ENCODE measurements around the gene PSME3IP1. TPM values are rescaled to one million over a fixed set of nuclear protein-coding genes. Genes with fewer than 3 reads are reported as not detected.
"Not testable (repeated sequence)": the region's sequence is repeated elsewhere in the genome, so short reads cannot be mapped to it uniquely, and the experiment has no call there.

PSME3IP1 gene
- total and polyA plus RNA-seq, 2 of the 8 experiments (the other 6 are each of a cell fraction or from before 2014, with no cell fraction given): 95.1 to 98.3 TPM

DNA sequence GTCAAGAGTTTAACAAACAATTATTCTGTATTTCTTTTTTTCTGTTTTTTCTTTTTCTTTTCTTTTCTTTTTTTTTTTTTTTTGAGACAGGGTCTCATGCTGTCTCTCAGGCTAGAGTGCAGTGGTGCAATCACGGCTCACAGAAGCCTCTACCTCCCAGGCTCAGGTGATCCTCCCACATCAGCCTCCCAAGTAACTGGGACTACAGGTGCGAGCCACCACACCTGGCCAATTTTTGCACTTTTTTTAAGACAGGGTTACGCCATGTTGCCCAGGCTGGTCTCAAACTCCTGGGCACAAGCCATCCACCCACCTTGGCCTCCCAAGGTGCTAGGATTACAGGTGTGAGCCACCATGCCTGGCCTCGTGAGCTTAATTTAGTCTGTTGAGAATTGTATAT, 3.7 kb upstream of the PSME3IP1 start:
- H3K27ac ChIP-seq (ENCODE audit: low read depth, low read length); H2AK5ac ChIP-seq (ENCODE audit: low read depth, low read length); H2BK5ac ChIP-seq (ENCODE audit: low read depth, low read length); H3K4ac ChIP-seq (replicated peaks; ENCODE audit: insufficient read length, low read depth, low read length); H3K14ac ChIP-seq (ENCODE audit: insufficient read length); H3K27me3 ChIP-seq (replicated peaks in 1 of 4; ENCODE audit: control insufficient read depth in 3 of 4, extremely low read depth in 1 of 4, insufficient read depth in 3 of 4, low read length in 3 of 4); H3K18ac ChIP-seq (ENCODE audit: extremely low read depth, low read length); H4K20me1 ChIP-seq (replicated peaks in 1 of 2; ENCODE audit: control insufficient read depth in 1 of 2, insufficient read depth in 2 of 2, low read length in 2 of 2); H2BK15ac ChIP-seq (ENCODE audit: low read length); H2BK120ac ChIP-seq (replicated peaks; ENCODE audit: low read depth, low read length); H3K79me1 ChIP-seq (ENCODE audit: low read depth, low read length); H3K4me2 ChIP-seq (ENCODE audit: insufficient read depth in 1 of 2, low read depth in 2 of 2, low read length in 2 of 2); H3K56ac ChIP-seq (replicated peaks; ENCODE audit: insufficient read length, low read depth, low read length); H3K4me1 ChIP-seq (replicated peaks in 1 of 4; ENCODE audit: control insufficient read depth in 3 of 4, insufficient read depth in 4 of 4, low read length in 3 of 4); H3K36me3 ChIP-seq (ENCODE audit: control insufficient read depth in 2 of 4, insufficient read depth in 4 of 4, low read length in 3 of 4); H2BK12ac ChIP-seq (ENCODE audit: low read depth, low read length); H4K91ac ChIP-seq (replicated peaks; ENCODE audit: insufficient read length, low read length); FAIRE-seq; H4K5ac ChIP-seq (ENCODE audit: insufficient read length, low read depth, low read length); DNase-seq (ENCODE audit: low read depth in 1 of 2, low spot score in 2 of 2); H2AFZ ChIP-seq (ENCODE audit: low read length); H4K8ac ChIP-seq (ENCODE audit: extremely low read depth, insufficient read depth, low read length); H3K4me3 ChIP-seq (ENCODE audit: extremely low read depth in 1 of 4, insufficient read depth in 2 of 4, low read depth in 3 of 4, low read length in 4 of 4); H3K23ac ChIP-seq (ENCODE audit: insufficient read length); POLR2A ChIA-PET (ENCODE audit: partially characterized antibody); H3K9ac ChIP-seq (replicated peaks in 1 of 4; ENCODE audit: extremely low read depth in 1 of 4, low read depth in 3 of 4, low read length in 3 of 4); H2BK20ac ChIP-seq (ENCODE audit: low read length); H3K9me3 ChIP-seq (ENCODE audit: insufficient read depth in 2 of 2, low read depth in 1 of 2, low read length in 1 of 2): not testable (repeated sequence)
- 90% methylated on average over 4 of the region's 4 CpGs; no CpG with 5 or more reads in 1 of the 2 experiments for WGBS, 2 experiments (ENCODE audit: extremely low coverage in 1 of 2, insufficient coverage in 1 of 2, insufficient read length in 1 of 2, insufficient replicate concordance in 2 of 2, low coverage in 1 of 2, low lambda C conversion rate in 2 of 2, missing lambda C conversion rate in 1 of 2)
- Histone ChIP-seq H3K23me2 (ENCODE audit: low read depth, low read length) (peaks cover 14% of the 10 kb centered on the region), H3K79me2 (ENCODE audit: control insufficient read depth in 1 of 2, insufficient read depth in 2 of 2, low read length in 2 of 2) (peaks cover 6 to 87% of the 10 kb centered on the region in 2 experiments)
- CTCF ChIA-PET (ENCODE audit: partially characterized antibody): interaction anchor here (0.6 kb wide), 1 partner anchor 27 kb away, joined by 3 read pairs; no protein-coding TSS in a partner anchor
